ENCODE data around the gene AVPR2.

AVPR2 gene

DNA sequence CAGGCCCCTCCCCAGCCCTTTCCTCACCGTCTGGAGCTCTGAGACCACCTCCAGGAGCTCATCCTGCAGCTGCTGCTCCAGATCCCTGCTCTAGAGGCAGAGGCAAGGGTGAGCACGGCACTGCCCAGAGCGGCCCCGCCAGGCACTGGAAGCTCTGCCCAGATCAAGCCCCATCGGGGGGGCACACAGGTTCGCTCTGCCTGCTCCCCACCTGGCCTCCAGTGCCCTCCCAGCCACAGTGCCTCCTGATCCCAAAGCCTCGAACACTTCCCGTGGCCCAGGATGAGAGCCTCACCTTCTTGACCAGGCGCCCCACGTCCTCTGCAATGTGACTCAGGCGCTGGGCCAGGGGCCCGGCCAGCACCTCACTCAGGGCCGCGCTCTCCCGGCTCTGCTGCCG, 16.6 kb downstream of the AVPR2 start:
- H3K27ac ChIP-seq: no peak overlapping the region

DNA sequence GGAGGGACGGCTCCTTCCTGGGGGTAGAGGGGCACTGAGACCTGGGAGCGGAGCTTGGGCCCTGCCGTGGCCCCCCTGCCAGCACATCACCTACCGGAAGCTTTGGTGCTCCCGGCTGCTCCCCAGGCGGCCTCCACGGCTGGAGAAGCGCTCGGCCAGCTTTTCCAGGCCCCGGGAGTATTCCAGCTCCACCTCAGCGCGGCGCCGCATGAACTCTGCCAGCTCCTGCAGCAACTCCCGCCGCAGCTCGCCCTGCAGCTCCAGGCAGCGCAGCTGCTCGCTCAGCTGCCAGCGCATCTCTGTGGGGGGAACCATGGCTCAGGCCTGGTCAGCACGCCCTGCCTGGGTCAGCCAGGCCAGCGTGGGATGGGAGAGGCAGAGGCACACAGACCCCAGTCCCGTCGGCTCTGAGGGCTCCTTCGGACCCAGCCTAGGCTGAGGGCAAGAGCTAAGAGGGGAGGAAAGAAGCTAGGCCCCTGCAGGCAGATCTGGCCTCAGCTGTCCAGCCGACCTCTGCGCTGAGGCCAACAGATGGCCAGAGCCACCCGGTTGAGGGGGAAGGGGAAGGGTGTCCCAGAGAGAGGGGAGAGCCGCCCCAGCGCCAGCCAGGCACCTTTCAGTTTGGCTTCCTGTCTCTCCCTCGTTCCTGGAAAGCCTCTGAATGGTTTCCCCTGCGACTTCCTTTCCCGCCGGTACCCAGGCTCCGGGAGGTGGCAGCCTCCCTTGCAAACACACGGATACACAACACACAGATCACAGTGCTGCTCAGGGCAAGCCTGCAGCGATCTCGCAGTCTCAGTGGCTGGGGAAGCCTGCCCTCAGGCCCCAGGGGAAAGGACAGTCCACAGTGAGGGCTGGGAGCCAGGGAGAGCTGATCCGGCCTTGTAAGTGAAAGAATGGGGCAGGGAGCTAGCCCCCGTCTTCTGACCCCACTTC, 17.3 kb downstream of the AVPR2 start:
- no peak overlapping the region for H3K27ac ChIP-seq
- TF ChIP-seq, protein P1, sequence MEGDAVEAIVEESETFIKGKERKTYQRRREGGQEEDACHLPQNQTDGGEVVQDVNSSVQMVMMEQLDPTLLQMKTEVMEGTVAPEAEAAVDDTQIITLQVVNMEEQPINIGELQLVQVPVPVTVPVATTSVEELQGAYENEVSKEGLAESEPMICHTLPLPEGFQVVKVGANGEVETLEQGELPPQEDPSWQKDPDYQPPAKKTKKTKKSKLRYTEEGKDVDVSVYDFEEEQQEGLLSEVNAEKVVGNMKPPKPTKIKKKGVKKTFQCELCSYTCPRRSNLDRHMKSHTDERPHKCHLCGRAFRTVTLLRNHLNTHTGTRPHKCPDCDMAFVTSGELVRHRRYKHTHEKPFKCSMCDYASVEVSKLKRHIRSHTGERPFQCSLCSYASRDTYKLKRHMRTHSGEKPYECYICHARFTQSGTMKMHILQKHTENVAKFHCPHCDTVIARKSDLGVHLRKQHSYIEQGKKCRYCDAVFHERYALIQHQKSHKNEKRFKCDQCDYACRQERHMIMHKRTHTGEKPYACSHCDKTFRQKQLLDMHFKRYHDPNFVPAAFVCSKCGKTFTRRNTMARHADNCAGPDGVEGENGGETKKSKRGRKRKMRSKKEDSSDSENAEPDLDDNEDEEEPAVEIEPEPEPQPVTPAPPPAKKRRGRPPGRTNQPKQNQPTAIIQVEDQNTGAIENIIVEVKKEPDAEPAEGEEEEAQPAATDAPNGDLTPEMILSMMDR (conservative IDR thresholded peaks at IDR 0.05): no peak

More for the DNA sequence above, 16.6 kb downstream of the AVPR2 start:
- TF ChIP-seq, protein P1 (conservative IDR thresholded peaks at IDR 0.05): no peak

DNA sequence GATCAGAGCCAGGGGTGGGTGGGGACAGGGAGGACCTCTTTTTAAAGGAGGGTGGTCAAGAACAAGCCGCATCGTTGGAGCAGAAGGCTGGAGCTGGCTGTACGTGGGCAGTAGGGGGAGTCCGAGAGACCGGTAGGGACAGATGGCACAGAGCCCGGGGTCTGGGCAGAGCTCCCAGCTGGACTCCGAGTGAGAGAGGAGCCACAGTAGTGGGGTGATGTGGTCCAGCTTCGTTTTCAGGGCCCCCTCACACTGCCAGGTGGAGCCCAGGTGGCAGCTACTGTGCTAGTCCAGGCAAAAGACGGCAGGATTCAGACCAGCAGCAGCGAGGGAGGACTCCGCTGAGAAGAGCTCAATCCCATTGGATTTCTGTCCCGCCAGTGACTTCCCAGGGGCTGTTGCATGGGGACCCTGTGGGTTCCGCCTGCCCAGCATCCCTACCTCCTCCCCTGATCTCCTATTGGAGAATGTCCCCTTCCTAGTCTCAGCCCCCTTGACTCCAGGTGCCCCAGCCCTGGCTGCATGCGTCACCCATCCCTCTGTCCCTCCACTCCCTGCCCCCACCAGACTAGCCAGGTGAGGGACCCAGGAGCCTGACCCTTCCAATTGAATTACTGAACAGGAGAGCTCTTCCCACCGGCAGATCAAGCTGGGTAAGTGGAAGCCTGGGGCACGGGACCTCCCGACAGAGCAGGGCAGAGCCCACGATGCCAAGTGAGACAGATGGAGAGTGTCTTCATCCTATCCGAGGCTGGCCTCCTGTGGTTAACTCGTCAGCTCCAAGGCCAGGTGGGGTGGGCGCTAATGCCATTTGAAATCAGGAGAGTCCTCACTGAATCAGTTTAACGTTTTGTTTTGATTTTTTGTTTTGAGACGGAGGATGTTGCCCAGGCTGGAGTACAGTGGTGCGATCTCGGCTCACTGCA, 18.7 kb downstream of the AVPR2 start:
- TF ChIP-seq, protein P1 (conservative IDR thresholded peaks at IDR 0.05): peak; percentile 78
- H3K27ac ChIP-seq: no peak overlapping the region

DNA sequence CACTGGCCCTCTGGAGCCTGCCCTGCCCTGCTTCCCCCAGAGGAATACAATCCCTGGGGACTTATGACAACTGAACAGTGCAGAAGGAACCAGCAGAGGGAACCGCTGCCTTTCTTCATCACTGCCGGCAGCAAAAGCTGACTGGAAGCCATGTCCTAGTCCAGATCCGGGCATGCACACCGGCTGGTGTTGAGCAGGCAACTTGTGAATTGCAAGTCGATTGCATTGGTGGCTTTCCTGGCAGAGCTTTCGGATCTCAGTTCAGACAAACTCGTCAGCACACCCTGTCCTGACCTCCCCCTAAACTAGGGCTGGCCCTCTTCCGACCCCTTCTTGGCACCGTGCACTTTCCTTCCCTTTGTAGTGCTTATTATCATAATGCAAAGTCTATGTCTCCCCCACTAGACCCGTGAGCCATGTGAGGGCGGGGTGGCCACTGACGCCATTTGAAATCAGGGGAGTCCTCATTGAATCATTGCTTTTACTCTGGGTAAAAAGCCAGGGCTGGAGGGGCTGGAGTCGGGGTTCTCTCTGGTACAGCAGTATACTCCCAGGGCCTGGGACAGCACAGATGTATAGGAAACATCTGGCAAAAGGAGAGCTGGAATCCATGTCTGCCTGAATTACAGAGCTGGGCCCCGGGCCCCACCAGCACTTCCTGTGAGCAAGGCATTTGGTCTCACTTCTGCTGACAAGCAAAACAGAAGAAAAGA, 19.8 kb downstream of the AVPR2 start:
- TF ChIP-seq, protein P1 (conservative IDR thresholded peaks at IDR 0.05): peak; percentile 47
- peak overlapping the region; percentile 21; the same call in 1 of the 2 replicates for H3K27ac ChIP-seq

DNA sequence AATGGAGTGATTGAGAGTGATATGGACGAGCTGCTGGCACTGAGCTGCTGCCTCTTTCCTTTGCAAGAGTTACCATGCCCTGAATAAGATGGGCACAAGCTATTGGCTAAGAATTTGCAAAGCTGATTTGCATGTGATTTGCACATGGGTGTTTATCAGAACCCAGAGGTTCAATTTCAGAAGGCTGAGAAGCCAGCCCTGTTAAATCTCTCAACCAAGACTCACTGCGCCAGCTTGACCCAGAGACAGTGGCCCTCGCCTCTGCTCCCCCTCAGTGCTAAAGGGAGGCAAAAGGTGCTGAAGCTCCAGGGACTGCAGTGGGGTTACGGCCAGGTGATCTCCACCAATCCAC, 20.9 kb downstream of the AVPR2 start:
- TF ChIP-seq, protein P1 (conservative IDR thresholded peaks at IDR 0.05): no peak
- H3K27ac ChIP-seq: no peak overlapping the region

DNA sequence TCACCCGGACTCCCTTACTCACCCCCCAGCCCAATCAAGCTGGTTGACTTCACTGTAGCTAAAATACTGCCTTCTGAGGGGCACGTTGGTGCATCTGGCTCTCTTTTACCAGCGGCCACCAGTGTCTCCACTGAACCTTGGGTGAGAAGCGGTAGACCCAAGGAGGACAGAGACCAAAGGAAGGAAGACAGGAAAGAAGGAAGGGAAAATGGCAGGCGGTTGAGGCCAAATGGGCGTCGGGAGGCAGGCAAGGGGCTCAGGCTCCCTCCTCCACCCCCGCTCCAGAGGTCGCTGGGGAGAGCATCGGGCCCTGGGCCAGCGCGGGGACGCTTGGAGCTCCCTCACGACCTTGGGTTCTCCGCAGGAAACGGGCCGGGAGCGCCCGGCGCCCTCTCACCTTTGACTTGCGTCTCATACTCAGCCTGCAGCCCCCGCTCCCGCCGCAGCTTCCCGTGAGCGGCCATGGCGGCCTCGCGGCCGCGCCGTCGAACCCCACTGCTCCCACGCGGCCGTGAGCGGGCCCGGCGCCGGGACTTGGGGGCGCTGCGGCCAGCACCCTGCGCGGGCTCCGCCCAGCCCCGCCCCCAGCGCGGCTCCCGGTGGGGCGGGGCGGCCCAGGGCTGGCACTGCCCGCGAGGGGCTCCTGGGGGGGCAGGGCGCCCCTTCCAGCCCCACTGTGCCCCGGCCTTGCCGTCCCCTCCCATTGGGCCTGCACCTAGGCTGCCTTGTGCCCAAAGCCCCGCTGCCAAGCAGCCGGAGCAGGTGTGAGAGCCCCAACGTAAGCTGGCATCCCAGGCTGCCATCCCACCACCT, 21.5 kb downstream of the AVPR2 start, which contains the start of gene ARHGAP4:
Gene ARHGAP4 (minus strand): TSS at position 526 of the 813 bp plus-strand sequence. CDS start 62 bp downstream, at position 464.
- TF ChIP-seq, protein P1 (conservative IDR thresholded peaks at IDR 0.05): no peak
- peak within 1 kb of the TSS; percentile 91 for H3K27ac ChIP-seq

Data from VCaP (cell line).